Activated T-helper 2 cell treated with anti-CD3 and anti-CD28 coated beads, Interferon-gamma antibody, Interleukin-2, Interleukin-4, amounts not matched to agents 10 μg/mL and 5 μg/mL and 100 μg/mL, durations not matched to agents 14 hours and 24 hours and 36 hours (primary cell): Measurements from ENCODE around the gene MYH7. TPM values are rescaled to one million over a fixed set of nuclear protein-coding genes. Genes with fewer than 3 reads are reported as not detected.
"Not testable (repeated sequence)": the region's sequence is repeated elsewhere in the genome, so short reads cannot be mapped to it uniquely, and the experiment has no call there.

Experiments used
- DNase-seq: peaks from one replicate; pipeline ENCODE4 v3.0.0; 2021; ENCODE audit warnings: low spot score
- H3K27ac Mint-ChIP-seq: one replicate; pipeline ENCODE4 v1.8.0; 2021; ENCODE audit warnings: mixed read lengths
- H3K27me3 Mint-ChIP-seq: one replicate; pipeline ENCODE4 v1.8.0; 2021; ENCODE audit warnings: low read depth, mixed read lengths
- H3K36me3 Mint-ChIP-seq: one replicate; pipeline ENCODE4 v1.8.0; 2021; ENCODE audit warnings: low read depth, mixed read lengths
- H3K4me1 Mint-ChIP-seq: one replicate; pipeline ENCODE4 v1.8.0; 2021; ENCODE audit warnings: low read depth, mixed read lengths
- H3K4me3 Mint-ChIP-seq: one replicate; pipeline ENCODE4 v1.8.0; 2021; ENCODE audit warnings: low read depth, mild to moderate bottlenecking, moderate library complexity, mixed read lengths
- H3K9me3 Mint-ChIP-seq: one replicate; pipeline ENCODE4 v1.8.0; 2021; ENCODE audit warnings: mixed read lengths
- intact Hi-C: fragments of 100-400 bp; cut with micrococcal nuclease; formaldehyde crosslinking; loops from one replicate; pipeline ENCODE4 v1.15.1; 2023
- total RNA-seq: library from RNA; stranded (reverse); gene quantifications from 2 replicates; pipeline ENCODE4 v1.2.3, GENCODE V29; 2022

Gene MYH7
- total RNA-seq, 1 donor from 2014 or later, result not detected

DNA sequence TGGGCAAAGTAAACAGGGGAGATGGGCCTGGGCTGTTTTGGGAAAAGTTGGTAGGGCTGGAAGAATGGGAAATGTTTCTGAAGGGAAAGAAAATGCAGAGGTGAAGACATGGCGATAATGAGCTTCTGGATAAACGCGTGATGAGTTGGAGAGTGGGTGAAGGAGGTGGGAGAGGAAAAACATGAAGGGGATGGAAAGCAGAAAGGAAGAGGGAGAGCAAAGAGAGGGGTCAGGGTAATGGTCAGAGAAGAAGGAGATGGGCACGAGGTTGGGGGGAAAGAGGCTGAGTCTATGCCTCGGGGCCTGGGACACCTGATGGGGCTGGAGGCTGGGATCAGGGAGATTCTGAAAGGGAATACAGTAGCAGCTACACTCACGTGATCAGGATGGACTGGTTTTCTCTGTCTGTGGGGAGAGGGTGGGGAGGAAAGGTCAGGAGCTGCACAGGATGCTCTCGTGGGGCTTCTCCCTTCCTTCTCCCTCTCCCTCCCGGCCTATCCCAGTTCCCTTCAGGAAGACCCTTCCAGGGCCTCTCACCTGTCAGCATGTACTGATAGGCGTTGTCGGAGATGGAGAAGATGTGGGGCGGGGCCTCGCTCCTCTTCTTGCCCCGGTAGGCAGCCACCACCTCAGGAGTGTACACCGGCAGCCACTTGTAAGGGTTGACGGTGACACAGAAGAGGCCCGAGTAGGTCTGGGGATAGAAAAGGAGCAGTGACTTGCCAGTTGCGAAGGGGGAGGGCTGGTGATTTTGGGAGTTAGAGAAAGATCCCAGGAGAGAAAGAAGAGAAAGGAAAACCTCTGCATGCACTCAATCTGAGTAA, 3.1 kb downstream of the MYH7 start:
- DNase-seq, result no peak
- no peaks in the 10 kb centered on the region for H3K27me3 Mint-ChIP-seq
- H3K4me1 Mint-ChIP-seq, result no peaks in the 10 kb centered on the region
- no peak overlapping the region for H3K27ac Mint-ChIP-seq
- intact Hi-C loops, result no loop called here
- no peaks in the 10 kb centered on the region for H3K9me3 Mint-ChIP-seq
- no peaks in the 10 kb centered on the region for H3K36me3 Mint-ChIP-seq
- no peak overlapping the region for H3K4me3 Mint-ChIP-seq

- Mint-ChIP-seq H3K9me3 (no peaks in the 10 kb centered on the region), H3K27ac (no peak overlapping the region), H3K36me3 (no peaks in the 10 kb centered on the region), H3K4me3 (no peak overlapping the region), H3K4me1 (no peaks in the 10 kb centered on the region), H3K27me3 (no peaks in the 10 kb centered on the region)
- intact Hi-C loops, result no loop called here
- DNase-seq, result no peak
Measured at GRCh38 chr14:23431486-23431885, 4.0 kb downstream of the MYH7 start.

GRCh38 chr14:23430723-23431085, 4.8 kb downstream of the MYH7 start:
- intact Hi-C loops, result no loop called here
- no peak for DNase-seq
- Mint-ChIP-seq H3K9me3 (no peaks in the 10 kb centered on the region), H3K4me1 (no peaks in the 10 kb centered on the region), H3K4me3 (no peak overlapping the region), H3K27ac (no peak overlapping the region), H3K27me3 (no peaks in the 10 kb centered on the region), H3K36me3 (no peaks in the 10 kb centered on the region)

GRCh38 chr14:23430016-23430722, 5.3 kb downstream of the MYH7 start:
- H3K9me3 Mint-ChIP-seq, result no peaks in the 10 kb centered on the region
- H3K27ac Mint-ChIP-seq, result no peak overlapping the region
- H3K4me3 Mint-ChIP-seq, result no peak overlapping the region
- DNase-seq, result no peak
- no peaks in the 10 kb centered on the region for H3K27me3 Mint-ChIP-seq
- intact Hi-C loops, result no loop called here
- no peaks in the 10 kb centered on the region for H3K36me3 Mint-ChIP-seq
- no peaks in the 10 kb centered on the region for H3K4me1 Mint-ChIP-seq

- no peak for DNase-seq
- intact Hi-C loops, result no loop called here
- Mint-ChIP-seq H3K4me3 (no peak overlapping the region), H3K4me1 (no peaks in the 10 kb centered on the region), H3K36me3 (no peaks in the 10 kb centered on the region), H3K27me3 (no peaks in the 10 kb centered on the region), H3K27ac (no peak overlapping the region), H3K9me3 (no peaks in the 10 kb centered on the region)
Measured at GRCh38 chr14:23428686-23429495, 6.6 kb downstream of the MYH7 start.

DNA sequence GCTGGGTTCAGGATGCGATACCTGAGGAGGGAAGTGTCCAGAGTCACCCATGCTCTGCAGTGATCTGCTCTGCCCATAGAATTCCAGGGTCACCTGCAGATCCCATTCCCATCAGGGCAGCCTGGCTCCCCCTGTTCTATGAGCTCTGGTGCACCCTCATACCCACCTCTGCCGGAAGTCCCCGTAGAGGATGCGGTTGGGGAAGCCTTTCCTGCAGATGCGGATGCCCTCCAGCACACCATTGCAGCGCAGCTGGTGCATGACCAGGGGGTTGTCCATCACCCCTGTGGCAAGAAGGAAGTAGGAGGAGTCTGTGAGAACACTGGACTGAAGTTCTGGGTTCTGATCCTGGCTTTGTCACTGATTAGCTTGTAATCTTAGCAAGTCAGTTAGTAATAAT, 9.7 kb downstream of the MYH7 start:
- H3K27me3 Mint-ChIP-seq, DNase-seq, H3K4me3 Mint-ChIP-seq, H3K27ac Mint-ChIP-seq, H3K36me3 Mint-ChIP-seq, intact Hi-C loops, H3K9me3 Mint-ChIP-seq: not testable (repeated sequence)
- H3K4me1 Mint-ChIP-seq, result peaks cover 10% of the 10 kb centered on the region

GRCh38 chr14:23425169-23425568, 10.3 kb downstream of the MYH7 start:
- Mint-ChIP-seq H3K36me3 (no peaks in the 10 kb centered on the region), H3K27ac (no peak overlapping the region), H3K9me3 (no peaks in the 10 kb centered on the region), H3K4me3 (no peak overlapping the region), H3K27me3 (no peaks in the 10 kb centered on the region), H3K4me1 (peaks cover 11% of the 10 kb centered on the region)
- intact Hi-C loops, result no loop called here
- DNase-seq, result no peak

DNA sequence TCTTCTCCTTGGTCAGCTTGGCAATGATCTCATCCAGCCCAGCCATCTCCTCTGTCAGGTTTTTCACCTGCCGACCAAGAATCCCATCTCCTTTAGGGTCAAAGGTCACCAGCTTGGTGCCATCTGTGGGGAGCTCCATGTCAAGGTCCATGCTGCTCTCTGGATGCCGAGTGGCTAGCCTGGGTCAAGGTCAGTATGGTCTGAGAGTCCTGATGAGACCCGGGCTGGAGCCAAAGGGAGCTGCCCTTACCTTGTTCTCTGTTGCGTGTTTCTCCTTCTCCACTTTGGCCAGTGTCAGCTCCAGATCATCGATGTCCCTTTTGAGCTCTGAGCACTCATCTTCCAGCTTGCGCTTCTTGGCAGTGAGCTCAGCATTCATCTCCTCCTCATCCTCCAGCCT, 11.8 kb downstream of the MYH7 start:
- Mint-ChIP-seq H3K27me3 (no peaks in the 10 kb centered on the region), H3K9me3 (no peaks in the 10 kb centered on the region), H3K27ac (no peak overlapping the region), H3K36me3 (no peaks in the 10 kb centered on the region), H3K4me3 (no peak overlapping the region), H3K4me1 (peaks cover 11% of the 10 kb centered on the region)
- intact Hi-C loops, result no loop called here
- DNase-seq, result no peak

GRCh38 chr14:23421594-23421993, 13.9 kb downstream of the MYH7 start:
- Mint-ChIP-seq H3K27ac (peak overlapping the region; percentile 1), H3K9me3 (no peaks in the 10 kb centered on the region), H3K36me3 (no peaks in the 10 kb centered on the region), H3K4me1 (peaks cover 11% of the 10 kb centered on the region), H3K4me3 (no peak overlapping the region), H3K27me3 (no peaks in the 10 kb centered on the region)
- intact Hi-C loops, result no loop called here
- DNase-seq, result no peak

GRCh38 chr14:23419646-23420045, 15.8 kb downstream of the MYH7 start:
- H3K4me3 Mint-ChIP-seq, H3K9me3 Mint-ChIP-seq, H3K36me3 Mint-ChIP-seq, H3K27ac Mint-ChIP-seq, H3K27me3 Mint-ChIP-seq, DNase-seq, intact Hi-C loops: not testable (repeated sequence)
- H3K4me1 Mint-ChIP-seq, result peaks cover 11% of the 10 kb centered on the region

DNA sequence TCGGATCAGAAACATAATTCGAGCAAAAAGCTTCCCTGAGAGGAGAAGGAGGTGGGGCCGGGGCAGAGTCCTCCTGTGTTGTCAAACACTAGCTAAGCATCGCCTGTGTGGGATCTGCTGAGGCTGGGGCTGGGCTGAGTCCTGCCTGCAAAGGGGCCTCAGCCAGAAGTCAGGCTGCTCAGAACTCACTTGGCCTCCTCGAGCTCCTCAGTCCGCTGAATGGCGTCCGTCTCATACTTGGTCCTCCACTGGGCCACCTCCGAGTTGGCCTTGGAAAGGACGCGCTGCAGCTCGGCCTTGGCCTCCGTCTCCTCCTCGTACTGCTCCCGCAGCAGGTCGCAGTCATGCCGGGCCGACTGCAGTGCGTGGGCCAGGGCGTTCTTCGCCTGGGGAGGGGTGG, 17.4 kb downstream of the MYH7 start:
- no peaks in the 10 kb centered on the region for H3K27me3 Mint-ChIP-seq

GRCh38 chr14:23417269-23417668, 18.2 kb downstream of the MYH7 start:
- intact Hi-C loops, DNase-seq, H3K9me3 Mint-ChIP-seq, H3K27ac Mint-ChIP-seq, H3K36me3 Mint-ChIP-seq, H3K4me3 Mint-ChIP-seq, H3K27me3 Mint-ChIP-seq: not testable (repeated sequence)
- H3K4me1 Mint-ChIP-seq, result peaks cover 11% of the 10 kb centered on the region

More for the DNA sequence above, 17.4 kb downstream of the MYH7 start:
- no peaks in the 10 kb centered on the region for H3K36me3 Mint-ChIP-seq
- no peak for DNase-seq
- intact Hi-C loops, result no loop called here
- H3K4me1 Mint-ChIP-seq, result peaks cover 11% of the 10 kb centered on the region
- no peaks in the 10 kb centered on the region for H3K9me3 Mint-ChIP-seq
- H3K4me3 Mint-ChIP-seq, result no peak overlapping the region
- no peak overlapping the region for H3K27ac Mint-ChIP-seq

DNA sequence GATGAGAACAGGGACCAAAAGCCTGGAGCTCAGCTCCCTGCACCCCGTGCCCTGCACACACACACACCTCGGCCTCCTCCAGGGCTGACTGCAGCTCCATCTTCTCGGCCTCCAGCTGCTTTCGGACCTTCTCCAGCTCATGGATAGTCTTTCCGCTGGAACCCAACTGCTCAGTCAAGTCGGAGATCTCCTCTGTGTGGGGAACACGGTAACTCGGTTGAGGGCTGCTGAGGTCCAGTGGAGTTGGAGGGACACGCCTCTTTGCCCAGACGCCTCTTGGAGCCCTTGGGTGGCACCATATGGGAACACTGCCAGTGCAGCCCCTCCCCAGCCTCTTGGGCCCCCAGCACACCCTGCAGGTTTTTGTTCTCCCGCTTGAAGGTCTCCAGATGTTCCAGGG, 18.7 kb downstream of the MYH7 start:
- intact Hi-C loops, result no loop called here
- Mint-ChIP-seq H3K4me1 (peaks cover 8% of the 10 kb centered on the region), H3K36me3 (no peaks in the 10 kb centered on the region), H3K27ac (no peak overlapping the region), H3K4me3 (no peak overlapping the region), H3K9me3 (no peaks in the 10 kb centered on the region), H3K27me3 (no peaks in the 10 kb centered on the region)
- DNase-seq, result no peak
